ENCODE measurements around the gene PFKFB4. TPM values are rescaled to one million over a fixed set of nuclear protein-coding genes. Genes with fewer than 3 reads are reported as not detected.

Gene PFKFB4
- total and polyA plus RNA-seq, 9 of the 15 experiments (the other 6 are each of a cell fraction or from before 2014, with no cell fraction given) = 0.92 to 56.3 (median 13.5) TPM

- TF ChIP-seq ZNF57 (CRISPR knock-in tag; IDR thresholded peaks at IDR 0.05) = no peak
- TF ChIP-seq STAT5A (IDR thresholded peaks at IDR 0.05; ENCODE audit: borderline replicate concordance, low read length) = no peak
- no peak for TF ChIP-seq FOXP1 (CRISPR knock-in tag; IDR thresholded peaks at IDR 0.05)
- peak in 1 of 2 experiments; percentile 29; a peak in 1 of 4 replicates for TF ChIP-seq HDAC1 (IDR thresholded peaks at IDR 0.05)
- TF ChIP-seq ZBTB40 (IDR thresholded peaks at IDR 0.05) = no peak
- no peak for TF ChIP-seq ZBTB40 (CRISPR knock-in tag; IDR thresholded peaks at IDR 0.05)
- no peak for TF ChIP-seq CEBPG (CRISPR knock-in tag; IDR thresholded peaks at IDR 0.05)
- TF ChIP-seq CEBPG (tag; conservative IDR thresholded peaks at IDR 0.05 in 1 of 2, IDR thresholded peaks at IDR 0.05 in 1 of 2) = no peak
- TF ChIP-seq CREM (IDR thresholded peaks at IDR 0.05; ENCODE audit: low read depth) = no peak
- no peak for TF ChIP-seq ARID3A (IDR thresholded peaks at IDR 0.05; ENCODE audit: borderline replicate concordance, low read depth, low read length)
- peak; percentile 64 for TF ChIP-seq JUND (IDR thresholded peaks at IDR 0.05; ENCODE audit: borderline replicate concordance, low read depth, low read length)
- TF ChIP-seq JUND (tag; IDR thresholded peaks at IDR 0.05; ENCODE audit: borderline replicate concordance, low read depth, low read length) = no peak
- TF ChIP-seq RFX1 (IDR thresholded peaks at IDR 0.05) = no peak
- TF ChIP-seq TAF7 (tag; IDR thresholded peaks at IDR 0.05) = no peak
- no peak for TF ChIP-seq HOXB6 (CRISPR knock-in tag; IDR thresholded peaks at IDR 0.05; ENCODE audit: borderline replicate concordance)
- no peak for TF ChIP-seq SETDB1 (IDR thresholded peaks at IDR 0.05; ENCODE audit: low read length)
- TF ChIP-seq NRF1 (conservative IDR thresholded peaks at IDR 0.05 in 1 of 2, IDR thresholded peaks at IDR 0.05 in 1 of 2) = peak in 1 of 2 experiments; percentile 41; a peak in 2 of 4 replicates
- no peak for TF ChIP-seq NR3C1 (CRISPR knock-in tag; IDR thresholded peaks at IDR 0.05)
- TF ChIP-seq TAF1 (IDR thresholded peaks at IDR 0.05; ENCODE audit: control insufficient read depth, extremely low read depth, insufficient read depth, low read length, severe bottlenecking) = no peak
Observed at GRCh38 chr3:48561045-48561736, 4.6 kb upstream of the PFKFB4 start (continued).

Data from K562 (cell line).